NB4 (cell line): ENCODE measurements around the gene GPC1.

ENCODE experiments used
- MYC ChIP-seq: IDR thresholded peaks from 2 replicates; pipeline ENCODE4 v1.6.1; 2011; ENCODE audit warnings: low read depth, low read length
- POLR2A ChIP-seq: IDR thresholded peaks from 2 replicates; pipeline ENCODE4 v1.6.1; 2011; ENCODE audit warnings: mild to moderate bottlenecking; ENCODE audit not compliant: insufficient read length; ENCODE audit errors: extremely low read depth
- TF ChIP-seq, protein P1 (sequence below): IDR thresholded peaks from one replicate; pipeline ENCODE4 v1.5.1; 2012; ENCODE audit warnings: low read depth, low read length
- TF ChIP-seq, protein P2 (sequence below): IDR thresholded peaks from 2 replicates; pipeline ENCODE4 v1.6.1; 2011; ENCODE audit warnings: low read depth, low read length

DNA sequence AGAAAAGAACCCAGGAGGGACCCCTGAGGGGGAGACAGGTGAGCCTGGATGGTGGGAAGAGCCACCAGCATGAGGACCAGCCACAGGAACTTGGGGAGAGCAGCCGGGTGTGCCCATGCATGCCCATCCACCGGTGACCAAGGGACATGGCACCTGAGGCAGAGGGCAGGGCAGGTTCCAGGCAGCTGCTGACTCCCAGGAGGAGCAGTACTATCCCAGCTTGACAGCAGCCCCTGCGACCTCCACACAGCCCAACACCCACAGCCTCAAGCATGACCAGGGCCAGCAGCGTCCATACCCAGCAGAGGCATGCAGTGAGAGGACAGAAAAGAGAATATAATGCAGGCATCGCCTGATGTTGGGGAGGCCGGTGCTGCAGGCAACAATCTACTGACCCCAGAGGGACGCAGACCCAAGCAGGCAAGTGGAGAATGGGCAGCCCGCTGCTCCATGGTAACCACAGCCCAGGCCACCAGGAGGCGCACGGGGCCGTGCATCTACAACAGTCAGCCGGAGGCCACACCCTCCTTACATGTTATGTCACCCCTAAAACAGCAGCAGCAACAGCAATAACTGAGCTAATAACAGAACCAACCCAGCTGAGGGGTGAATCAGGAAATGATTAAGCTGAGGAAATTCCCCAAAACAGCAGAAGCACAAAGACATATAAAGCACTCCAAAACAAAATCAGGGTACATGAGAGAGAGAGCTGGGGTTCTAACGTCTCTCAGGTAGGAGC is 78.3 kb downstream of the GPC1 start:
- TF ChIP-seq, protein P1, sequence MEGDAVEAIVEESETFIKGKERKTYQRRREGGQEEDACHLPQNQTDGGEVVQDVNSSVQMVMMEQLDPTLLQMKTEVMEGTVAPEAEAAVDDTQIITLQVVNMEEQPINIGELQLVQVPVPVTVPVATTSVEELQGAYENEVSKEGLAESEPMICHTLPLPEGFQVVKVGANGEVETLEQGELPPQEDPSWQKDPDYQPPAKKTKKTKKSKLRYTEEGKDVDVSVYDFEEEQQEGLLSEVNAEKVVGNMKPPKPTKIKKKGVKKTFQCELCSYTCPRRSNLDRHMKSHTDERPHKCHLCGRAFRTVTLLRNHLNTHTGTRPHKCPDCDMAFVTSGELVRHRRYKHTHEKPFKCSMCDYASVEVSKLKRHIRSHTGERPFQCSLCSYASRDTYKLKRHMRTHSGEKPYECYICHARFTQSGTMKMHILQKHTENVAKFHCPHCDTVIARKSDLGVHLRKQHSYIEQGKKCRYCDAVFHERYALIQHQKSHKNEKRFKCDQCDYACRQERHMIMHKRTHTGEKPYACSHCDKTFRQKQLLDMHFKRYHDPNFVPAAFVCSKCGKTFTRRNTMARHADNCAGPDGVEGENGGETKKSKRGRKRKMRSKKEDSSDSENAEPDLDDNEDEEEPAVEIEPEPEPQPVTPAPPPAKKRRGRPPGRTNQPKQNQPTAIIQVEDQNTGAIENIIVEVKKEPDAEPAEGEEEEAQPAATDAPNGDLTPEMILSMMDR = peak; percentile 94
- TF ChIP-seq POLR2A = no peak
- TF ChIP-seq, protein P2, sequence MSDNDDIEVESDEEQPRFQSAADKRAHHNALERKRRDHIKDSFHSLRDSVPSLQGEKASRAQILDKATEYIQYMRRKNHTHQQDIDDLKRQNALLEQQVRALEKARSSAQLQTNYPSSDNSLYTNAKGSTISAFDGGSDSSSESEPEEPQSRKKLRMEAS = 0 out of 2 replicates have a peak, but pooled peaks have one; percentile 15
- TF ChIP-seq MYC = 0 out of 2 replicates have a peak, but pooled peaks have one; percentile 20
